Measurements from ENCODE around the gene FBXO39.
"Not testable (repeated sequence)": the region's sequence is repeated elsewhere in the genome, so short reads cannot be mapped to it uniquely, and the experiment has no call there.

Gene FBXO39

GRCh38 chr17:6789146-6789545 is 13.1 kb downstream of the FBXO39 start:
- no peak for DNase-seq (ENCODE audit: low read depth in 2 of 2)

- DNase-seq (ENCODE audit: low read depth in 2 of 2), result no peak
These were observed 17.9 kb downstream of the FBXO39 start for GRCh38 chr17:6793748-6794493.

- DNase-seq (ENCODE audit: low read depth in 2 of 2), result no peak
These were observed 20.2 kb downstream of the FBXO39 start for GRCh38 chr17:6796017-6796886.

GRCh38 chr17:6796887-6797490 is 21.0 kb downstream of the FBXO39 start:
- DNase-seq (ENCODE audit: low read depth in 2 of 2), result no peak

GRCh38 chr17:6797718-6798351 is 21.8 kb downstream of the FBXO39 start:
- DNase-seq (ENCODE audit: low read depth in 2 of 2), result no peak

- DNase-seq (ENCODE audit: low read depth in 2 of 2), result no peak
These were observed 23.7 kb downstream of the FBXO39 start for GRCh38 chr17:6799738-6800137.

- no peak for DNase-seq (ENCODE audit: low read depth in 2 of 2)
These were observed 24.5 kb downstream of the FBXO39 start for GRCh38 chr17:6800422-6801027.

- no peak for DNase-seq (ENCODE audit: low read depth in 2 of 2)
These were observed 35.5 kb downstream of the FBXO39 start for GRCh38 chr17:6811510-6811909.

GRCh38 chr17:6812295-6812694 is 36.3 kb downstream of the FBXO39 start:
- no peak for DNase-seq (ENCODE audit: low read depth in 2 of 2)

GRCh38 chr17:6815775-6816174 is 39.8 kb downstream of the FBXO39 start:
- DNase-seq (ENCODE audit: low read depth in 2 of 2), result no peak

- not testable (repeated sequence) for DNase-seq (ENCODE audit: low read depth in 2 of 2)
These were observed 40.4 kb downstream of the FBXO39 start for GRCh38 chr17:6816368-6816767.

- DNase-seq (ENCODE audit: low read depth in 2 of 2), result no peak
These were observed 42.9 kb downstream of the FBXO39 start for GRCh38 chr17:6818938-6819337.

- no peak for DNase-seq (ENCODE audit: low read depth in 2 of 2)
These were observed 47.0 kb downstream of the FBXO39 start for GRCh38 chr17:6823011-6823442.

GRCh38 chr17:6830383-6830986 is 54.5 kb downstream of the FBXO39 start:
- DNase-seq (ENCODE audit: low read depth in 2 of 2), result no peak

GRCh38 chr17:6831661-6832263 is 55.7 kb downstream of the FBXO39 start, which contains the start of gene TEKT1:
TSS of gene TEKT1 (minus strand) at chr17:6831729. CDS start at chr17:6830376, 1,353 bp downstream.
- peak; percentile 37 to 53 for DNase-seq (ENCODE audit: low read depth in 2 of 2)

Data from stimulated activated CD8-positive, alpha-beta memory T cell treated with anti-CD3 and anti-CD28 coated beads, Interleukin-7, amount 100 ng/mL, for 1 hour (primary cell).